ENCODE results near the gene ANXA2R.

Gene ANXA2R

DNA sequence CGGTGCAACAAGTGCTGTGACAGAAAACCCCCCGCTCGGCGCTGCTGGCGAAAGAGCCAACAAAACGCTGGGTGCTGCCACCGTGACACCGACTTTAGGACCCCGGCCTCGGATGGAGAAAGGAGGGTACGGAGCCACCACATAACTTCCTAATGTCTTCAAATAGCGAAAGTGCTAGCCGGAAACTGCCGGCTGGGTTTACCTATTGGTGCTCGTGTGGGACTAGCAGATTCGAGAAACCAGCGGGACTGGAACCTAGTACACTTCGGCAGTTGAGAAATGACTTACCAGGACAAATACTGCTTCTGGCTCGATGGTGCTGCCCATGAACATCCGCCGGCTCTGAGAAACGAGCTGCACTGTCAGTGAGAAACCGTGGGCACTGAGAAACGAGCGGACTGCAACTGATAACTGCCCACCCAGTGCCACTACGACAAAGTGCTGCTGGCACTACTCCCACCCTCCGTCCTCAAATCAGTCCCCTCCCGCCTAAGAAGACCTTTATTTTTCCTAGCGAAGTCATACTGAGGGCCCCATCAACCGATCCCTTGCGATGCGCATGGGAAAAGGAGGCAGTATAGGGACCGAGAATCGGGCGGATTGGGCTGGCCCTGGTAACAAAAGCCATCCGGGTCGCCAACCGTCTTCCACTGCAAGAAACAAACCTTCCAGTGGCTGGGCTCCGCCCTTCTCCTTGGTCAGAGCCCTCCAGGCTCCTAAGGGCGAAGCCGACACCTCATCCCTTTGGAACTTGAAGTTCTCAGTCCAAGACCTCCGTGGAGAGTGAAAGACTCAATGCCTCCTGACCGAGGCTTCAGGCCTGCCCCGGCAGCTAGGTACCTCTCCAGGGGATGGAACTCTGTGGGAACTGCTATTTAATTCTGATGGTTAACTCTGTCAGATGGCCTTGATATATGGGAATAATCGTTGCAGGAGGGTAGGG lies 27.0 kb upstream of the ANXA2R start (continued):
- TF ChIP-seq, protein P1, sequence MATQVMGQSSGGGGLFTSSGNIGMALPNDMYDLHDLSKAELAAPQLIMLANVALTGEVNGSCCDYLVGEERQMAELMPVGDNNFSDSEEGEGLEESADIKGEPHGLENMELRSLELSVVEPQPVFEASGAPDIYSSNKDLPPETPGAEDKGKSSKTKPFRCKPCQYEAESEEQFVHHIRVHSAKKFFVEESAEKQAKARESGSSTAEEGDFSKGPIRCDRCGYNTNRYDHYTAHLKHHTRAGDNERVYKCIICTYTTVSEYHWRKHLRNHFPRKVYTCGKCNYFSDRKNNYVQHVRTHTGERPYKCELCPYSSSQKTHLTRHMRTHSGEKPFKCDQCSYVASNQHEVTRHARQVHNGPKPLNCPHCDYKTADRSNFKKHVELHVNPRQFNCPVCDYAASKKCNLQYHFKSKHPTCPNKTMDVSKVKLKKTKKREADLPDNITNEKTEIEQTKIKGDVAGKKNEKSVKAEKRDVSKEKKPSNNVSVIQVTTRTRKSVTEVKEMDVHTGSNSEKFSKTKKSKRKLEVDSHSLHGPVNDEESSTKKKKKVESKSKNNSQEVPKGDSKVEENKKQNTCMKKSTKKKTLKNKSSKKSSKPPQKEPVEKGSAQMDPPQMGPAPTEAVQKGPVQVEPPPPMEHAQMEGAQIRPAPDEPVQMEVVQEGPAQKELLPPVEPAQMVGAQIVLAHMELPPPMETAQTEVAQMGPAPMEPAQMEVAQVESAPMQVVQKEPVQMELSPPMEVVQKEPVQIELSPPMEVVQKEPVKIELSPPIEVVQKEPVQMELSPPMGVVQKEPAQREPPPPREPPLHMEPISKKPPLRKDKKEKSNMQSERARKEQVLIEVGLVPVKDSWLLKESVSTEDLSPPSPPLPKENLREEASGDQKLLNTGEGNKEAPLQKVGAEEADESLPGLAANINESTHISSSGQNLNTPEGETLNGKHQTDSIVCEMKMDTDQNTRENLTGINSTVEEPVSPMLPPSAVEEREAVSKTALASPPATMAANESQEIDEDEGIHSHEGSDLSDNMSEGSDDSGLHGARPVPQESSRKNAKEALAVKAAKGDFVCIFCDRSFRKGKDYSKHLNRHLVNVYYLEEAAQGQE (tag by site-specific recombination; IDR thresholded peaks at IDR 0.05) = peak; percentile 59; the same call in 1 of the 2 replicates
- TF ChIP-seq MYNN (tag by site-specific recombination; IDR thresholded peaks at IDR 0.05; ENCODE audit: borderline replicate concordance) = no peak; the same call in 1 of the 2 replicates
- TF ChIP-seq, protein P2, sequence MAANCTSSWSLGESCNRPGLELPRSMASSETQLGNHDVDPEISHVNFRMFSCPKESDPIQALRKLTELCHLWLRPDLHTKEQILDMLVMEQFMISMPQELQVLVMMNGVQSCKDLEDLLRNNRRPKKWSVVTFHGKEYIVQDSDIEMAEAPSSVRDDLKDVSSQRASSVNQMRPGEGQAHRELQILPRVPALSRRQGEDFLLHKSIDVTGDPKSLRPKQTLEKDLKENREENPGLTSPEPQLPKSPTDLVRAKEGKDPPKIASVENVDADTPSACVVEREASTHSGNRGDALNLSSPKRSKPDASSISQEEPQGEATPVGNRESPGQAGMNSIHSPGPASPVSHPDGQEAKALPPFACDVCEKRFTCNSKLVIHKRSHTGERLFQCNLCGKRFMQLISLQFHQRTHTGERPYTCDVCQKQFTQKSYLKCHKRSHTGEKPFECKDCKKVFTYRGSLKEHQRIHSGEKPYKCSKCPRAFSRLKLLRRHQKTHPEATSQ (tag by site-specific recombination; IDR thresholded peaks at IDR 0.05) = peak; percentile 77; the same call in 1 of the 2 replicates
- TF ChIP-seq ZBTB7A (tag by site-specific recombination; IDR thresholded peaks at IDR 0.05; ENCODE audit: low read depth) = 0 out of 2 replicates have a peak, but pooled peaks have one; percentile 23
- peak; percentile 37; the same call in 1 of the 2 replicates for TF ChIP-seq SP2 (tag by site-specific recombination; IDR thresholded peaks at IDR 0.05)
- TF ChIP-seq, protein P3, sequence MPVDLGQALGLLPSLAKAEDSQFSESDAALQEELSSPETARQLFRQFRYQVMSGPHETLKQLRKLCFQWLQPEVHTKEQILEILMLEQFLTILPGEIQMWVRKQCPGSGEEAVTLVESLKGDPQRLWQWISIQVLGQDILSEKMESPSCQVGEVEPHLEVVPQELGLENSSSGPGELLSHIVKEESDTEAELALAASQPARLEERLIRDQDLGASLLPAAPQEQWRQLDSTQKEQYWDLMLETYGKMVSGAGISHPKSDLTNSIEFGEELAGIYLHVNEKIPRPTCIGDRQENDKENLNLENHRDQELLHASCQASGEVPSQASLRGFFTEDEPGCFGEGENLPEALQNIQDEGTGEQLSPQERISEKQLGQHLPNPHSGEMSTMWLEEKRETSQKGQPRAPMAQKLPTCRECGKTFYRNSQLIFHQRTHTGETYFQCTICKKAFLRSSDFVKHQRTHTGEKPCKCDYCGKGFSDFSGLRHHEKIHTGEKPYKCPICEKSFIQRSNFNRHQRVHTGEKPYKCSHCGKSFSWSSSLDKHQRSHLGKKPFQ (tag by site-specific recombination; IDR thresholded peaks at IDR 0.05) = peak; percentile 46
- no peak for TF ChIP-seq ZNF548 (tag by site-specific recombination; IDR thresholded peaks at IDR 0.05)

DNA sequence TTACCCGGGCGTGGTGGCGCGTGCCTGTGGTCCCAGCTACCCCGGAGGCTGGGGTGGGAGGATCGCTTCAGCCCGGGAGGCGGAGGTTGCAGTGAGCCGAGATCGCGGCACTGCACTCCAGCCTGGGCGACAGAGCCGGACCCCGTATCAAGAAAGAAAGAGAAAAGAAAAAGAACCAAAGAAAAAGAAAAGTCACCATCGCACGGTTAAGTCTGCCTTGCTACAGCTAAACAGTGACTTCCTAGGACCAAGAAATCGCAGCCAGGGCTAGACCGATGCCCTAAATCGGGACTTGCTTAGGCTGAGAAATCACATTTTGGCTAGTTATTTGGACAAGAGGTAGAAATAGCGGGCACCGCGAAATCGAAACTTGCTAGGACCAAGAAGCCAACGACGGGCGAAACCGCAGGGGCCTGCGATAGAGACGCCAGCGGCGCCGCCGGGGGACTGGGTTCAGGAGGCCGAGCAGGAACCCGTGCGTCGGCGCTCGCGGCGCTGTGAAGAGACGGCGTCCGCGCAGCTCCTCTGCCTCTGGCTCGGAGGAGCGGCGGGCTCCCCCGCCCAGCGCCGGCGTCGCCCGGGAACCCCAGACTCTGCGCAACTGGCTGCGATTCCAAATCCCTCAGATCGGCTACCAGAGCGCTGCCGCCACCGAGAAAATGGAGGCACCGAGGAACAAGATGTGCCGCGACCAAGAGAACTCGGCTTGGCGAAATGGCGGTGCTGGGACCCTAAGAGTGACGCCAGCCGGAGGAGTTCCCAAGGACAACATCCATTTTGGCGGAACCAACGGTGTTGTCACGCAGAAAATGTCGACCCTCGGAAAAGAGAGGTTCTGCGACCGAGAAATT lies 26.1 kb upstream of the ANXA2R start:
- POLR2A ChIA-PET = interaction anchor here (0.5 to 3.5 kb wide), 9 partner anchors 9 to 418 kb away, joined by 3 to 28 read pairs (median 4); partner anchors contain the start of genes HMGCS1, TMEM267 and ZNF131
- Histone ChIP-seq H3K4me3 (ENCODE audit: low read depth, low read length) (peak overlapping the region; percentile 63), H3K9me3 (ENCODE audit: control insufficient read depth, insufficient read depth, low read depth, low read length) (no peaks in the 10 kb centered on the region), H3K27ac (ENCODE audit: extremely low read depth, low read depth, low read length) (peak overlapping the region; percentile 87), H3K4me1 (ENCODE audit: control insufficient read depth, insufficient read depth, low read length) (peaks cover 2% of the 10 kb centered on the region; the same call in 1 of the 2 replicates), H3K36me3 (ENCODE audit: control insufficient read depth in 2 of 2, insufficient read depth in 1 of 2, low read length in 2 of 2) (peaks cover 12 to 14% of the 10 kb centered on the region in 2 experiments; a peak in 2 of 3 replicates)
- CTCF ChIA-PET = interaction anchor here (1.1 to 5.1 kb wide), 9 partner anchors 21 to 157 kb away, joined by 3 to 33 read pairs (median 3); partner anchors contain the start of gene ZNF131
- TF ChIP-seq SP2 (tag by site-specific recombination; IDR thresholded peaks at IDR 0.05) (peak; percentile 33; the same call in 1 of the 2 replicates), YY2 (tag by site-specific recombination; IDR thresholded peaks at IDR 0.05) (peak; percentile 95), SP3 (tag by site-specific recombination; IDR thresholded peaks at IDR 0.05) (peak; percentile 44), ZNF121 (tag by site-specific recombination; IDR thresholded peaks at IDR 0.05) (peak; percentile 32; the same call in 1 of the 2 replicates), ZNF140 (tag by site-specific recombination; IDR thresholded peaks at IDR 0.05) (no peak), ZNF133 (tag by site-specific recombination; IDR thresholded peaks at IDR 0.05) (no peak), GLIS2 (tag by site-specific recombination; IDR thresholded peaks at IDR 0.05) (peak; percentile 56), ZNF560 (tag by site-specific recombination; IDR thresholded peaks at IDR 0.05; ENCODE audit: borderline replicate concordance) (no peak), ZNF664 (tag by site-specific recombination; IDR thresholded peaks at IDR 0.05) (no peak; the same call in 1 of the 2 replicates), ZNF548 (tag by site-specific recombination; IDR thresholded peaks at IDR 0.05) (0 out of 2 replicates have a peak, but pooled peaks have one; percentile 33), ZNF2 (tag by site-specific recombination; IDR thresholded peaks at IDR 0.05) (peak; percentile 66), ZNF701 (tag by site-specific recombination; IDR thresholded peaks at IDR 0.05) (no peak), ZNF266 (tag by site-specific recombination; IDR thresholded peaks at IDR 0.05; ENCODE audit: low read depth) (no peak)
- TF ChIP-seq, protein P4, sequence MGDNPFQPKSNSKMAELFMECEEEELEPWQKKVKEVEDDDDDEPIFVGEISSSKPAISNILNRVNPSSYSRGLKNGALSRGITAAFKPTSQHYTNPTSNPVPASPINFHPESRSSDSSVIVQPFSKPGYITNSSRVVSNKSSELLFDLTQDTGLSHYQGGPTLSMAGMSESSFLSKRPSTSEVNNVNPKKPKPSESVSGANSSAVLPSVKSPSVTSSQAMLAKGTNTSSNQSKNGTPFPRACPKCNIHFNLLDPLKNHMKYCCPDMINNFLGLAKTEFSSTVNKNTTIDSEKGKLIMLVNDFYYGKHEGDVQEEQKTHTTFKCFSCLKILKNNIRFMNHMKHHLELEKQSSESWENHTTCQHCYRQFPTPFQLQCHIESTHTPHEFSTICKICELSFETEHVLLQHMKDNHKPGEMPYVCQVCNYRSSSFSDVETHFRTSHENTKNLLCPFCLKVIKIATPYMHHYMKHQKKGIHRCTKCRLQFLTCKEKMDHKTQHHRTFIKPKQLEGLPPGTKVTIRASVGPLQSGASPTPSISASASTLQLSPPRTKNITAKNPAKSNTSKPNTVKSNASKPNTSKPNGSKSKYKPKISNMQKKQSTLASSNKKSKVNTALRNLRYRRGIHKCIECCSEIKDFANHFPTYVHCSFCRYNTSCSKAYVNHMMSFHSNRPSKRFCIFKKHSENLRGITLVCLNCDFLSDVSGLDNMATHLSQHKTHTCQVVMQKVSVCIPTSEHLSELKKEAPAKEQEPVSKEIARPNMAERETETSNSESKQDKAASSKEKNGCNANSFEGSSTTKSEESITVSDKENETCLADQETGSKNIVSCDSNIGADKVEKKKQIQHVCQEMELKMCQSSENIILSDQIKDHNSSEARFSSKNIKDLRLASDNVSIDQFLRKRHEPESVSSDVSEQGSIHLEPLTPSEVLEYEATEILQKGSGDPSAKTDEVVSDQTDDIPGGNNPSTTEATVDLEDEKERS (tag by site-specific recombination; IDR thresholded peaks at IDR 0.05) = no peak
- TF ChIP-seq, protein P5, sequence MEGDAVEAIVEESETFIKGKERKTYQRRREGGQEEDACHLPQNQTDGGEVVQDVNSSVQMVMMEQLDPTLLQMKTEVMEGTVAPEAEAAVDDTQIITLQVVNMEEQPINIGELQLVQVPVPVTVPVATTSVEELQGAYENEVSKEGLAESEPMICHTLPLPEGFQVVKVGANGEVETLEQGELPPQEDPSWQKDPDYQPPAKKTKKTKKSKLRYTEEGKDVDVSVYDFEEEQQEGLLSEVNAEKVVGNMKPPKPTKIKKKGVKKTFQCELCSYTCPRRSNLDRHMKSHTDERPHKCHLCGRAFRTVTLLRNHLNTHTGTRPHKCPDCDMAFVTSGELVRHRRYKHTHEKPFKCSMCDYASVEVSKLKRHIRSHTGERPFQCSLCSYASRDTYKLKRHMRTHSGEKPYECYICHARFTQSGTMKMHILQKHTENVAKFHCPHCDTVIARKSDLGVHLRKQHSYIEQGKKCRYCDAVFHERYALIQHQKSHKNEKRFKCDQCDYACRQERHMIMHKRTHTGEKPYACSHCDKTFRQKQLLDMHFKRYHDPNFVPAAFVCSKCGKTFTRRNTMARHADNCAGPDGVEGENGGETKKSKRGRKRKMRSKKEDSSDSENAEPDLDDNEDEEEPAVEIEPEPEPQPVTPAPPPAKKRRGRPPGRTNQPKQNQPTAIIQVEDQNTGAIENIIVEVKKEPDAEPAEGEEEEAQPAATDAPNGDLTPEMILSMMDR (tag by site-specific recombination; IDR thresholded peaks at IDR 0.05) = 0 out of 2 replicates have a peak, but pooled peaks have one; percentile 8

Data from HEK293 (cell line).